ENCODE data around the gene REG3G.

- TF ChIP-seq CTCF (IDR thresholded peaks at IDR 0.05): no peak
- no peak for TF ChIP-seq EP300 (IDR thresholded peaks at IDR 0.05)
Measured at GRCh38 chr2:78989051-78989450, 36.5 kb upstream of the REG3G start.
